ENCODE measurements around the gene RASGRP4.

DNA sequence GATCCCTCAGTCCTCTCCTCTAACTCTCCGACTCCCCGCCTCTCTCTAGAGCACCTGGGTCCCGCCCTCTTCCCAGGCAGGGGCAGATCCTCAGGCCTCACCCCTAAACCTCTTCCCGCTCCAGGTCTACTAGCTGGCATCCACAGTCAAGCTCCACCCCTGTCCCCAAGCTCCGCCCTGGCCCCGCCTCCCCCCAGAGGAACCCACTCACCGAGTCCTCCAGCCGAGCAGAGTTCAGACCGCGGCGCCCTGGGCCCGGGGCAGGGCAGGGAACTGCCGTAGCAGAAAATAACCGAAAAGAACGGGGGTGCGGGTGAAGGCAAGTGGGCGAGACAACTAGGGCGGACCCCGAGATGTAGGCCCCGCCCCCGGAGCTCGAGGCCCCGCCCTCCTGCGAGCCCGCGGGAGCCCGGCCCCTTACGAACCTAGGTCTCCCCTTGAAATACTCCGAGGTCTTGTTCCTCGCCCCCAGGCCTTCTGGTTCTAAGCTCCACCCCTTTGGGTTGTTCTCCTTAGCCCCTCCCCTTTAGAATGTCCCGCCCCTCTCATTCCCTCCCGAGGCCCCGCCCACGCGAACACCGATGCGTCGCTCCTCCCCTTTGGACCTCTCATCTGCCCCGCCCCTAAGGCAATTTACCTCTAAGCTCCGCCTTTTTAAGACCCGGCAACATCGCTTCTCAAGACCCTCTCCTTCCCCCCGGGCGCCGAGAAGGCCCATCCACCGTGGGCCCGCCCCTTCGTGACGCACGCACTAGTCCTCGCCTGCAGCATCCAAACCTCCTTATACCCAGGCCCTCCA is 38.3 kb downstream of the RASGRP4 start, which contains the start of gene GGN:
- TF ChIP-seq, protein P1, sequence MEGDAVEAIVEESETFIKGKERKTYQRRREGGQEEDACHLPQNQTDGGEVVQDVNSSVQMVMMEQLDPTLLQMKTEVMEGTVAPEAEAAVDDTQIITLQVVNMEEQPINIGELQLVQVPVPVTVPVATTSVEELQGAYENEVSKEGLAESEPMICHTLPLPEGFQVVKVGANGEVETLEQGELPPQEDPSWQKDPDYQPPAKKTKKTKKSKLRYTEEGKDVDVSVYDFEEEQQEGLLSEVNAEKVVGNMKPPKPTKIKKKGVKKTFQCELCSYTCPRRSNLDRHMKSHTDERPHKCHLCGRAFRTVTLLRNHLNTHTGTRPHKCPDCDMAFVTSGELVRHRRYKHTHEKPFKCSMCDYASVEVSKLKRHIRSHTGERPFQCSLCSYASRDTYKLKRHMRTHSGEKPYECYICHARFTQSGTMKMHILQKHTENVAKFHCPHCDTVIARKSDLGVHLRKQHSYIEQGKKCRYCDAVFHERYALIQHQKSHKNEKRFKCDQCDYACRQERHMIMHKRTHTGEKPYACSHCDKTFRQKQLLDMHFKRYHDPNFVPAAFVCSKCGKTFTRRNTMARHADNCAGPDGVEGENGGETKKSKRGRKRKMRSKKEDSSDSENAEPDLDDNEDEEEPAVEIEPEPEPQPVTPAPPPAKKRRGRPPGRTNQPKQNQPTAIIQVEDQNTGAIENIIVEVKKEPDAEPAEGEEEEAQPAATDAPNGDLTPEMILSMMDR (conservative IDR thresholded peaks at IDR 0.05 in 1 of 2, IDR thresholded peaks at IDR 0.05 in 1 of 2; ENCODE audit: low read depth in 1 of 2, low read length in 2 of 2), result no peak
- TF ChIP-seq EZH2 (IDR thresholded peaks at IDR 0.05; ENCODE audit: low read length, missing control alignments), result no peak
